Gastroesophageal sphincter (tissue), 4 donors: Measurements from ENCODE around the gene HTR3E. TPM values are rescaled to one million over a fixed set of nuclear protein-coding genes. Genes with fewer than 3 reads are reported as not detected.

Experiments used
- ATAC-seq: fragments of 150-250 bp; one replicate; pipeline ENCODE4 v1.9.1; 2016; ENCODE audit warnings: mild to moderate bottlenecking, moderate library complexity
- H3K27ac ChIP-seq, 4 donors: fragments of 200-600 bp; sonication (generic) in 3 of 4; 1 replicate in 3 of 4; 2 replicates in 1 of 4; pipeline ENCODE4 v1.5.1; 2016 to 2019
- H3K27me3 ChIP-seq: fragments of 200-600 bp; sonication (generic); one replicate; pipeline ENCODE4 v1.5.1; 2019
- H3K36me3 ChIP-seq, 2 donors: fragments of 200-600 bp; sonication (generic); one replicate each; pipeline ENCODE4 v1.5.1; 2019; ENCODE audit warnings: control low read depth in 1 of 2
- H3K4me1 ChIP-seq, 3 donors: fragments of 200-600 bp; sonication (generic); 1 replicate in 2 of 3; 2 replicates in 1 of 3; pipeline ENCODE4 v1.5.1; 2016 to 2019; ENCODE audit warnings: control low read depth in 2 of 3
- H3K4me3 ChIP-seq, 2 donors: fragments of 200-600 bp; sonication (generic); one replicate each; pipeline ENCODE4 v1.5.1; 2019; ENCODE audit warnings: mild to moderate bottlenecking in 1 of 2, moderate library complexity in 1 of 2
- H3K9me3 ChIP-seq, 3 donors: fragments of 200-600 bp; sonication (generic); one replicate each; pipeline ENCODE4 v1.5.1; 2017 to 2019; ENCODE audit warnings: control low read depth in 2 of 3
- EP300 ChIP-seq: sonication (generic); formaldehyde crosslinking; IDR thresholded peaks from one replicate; pipeline ENCODE4 v1.6.1; 2017; ENCODE audit warnings: antibody characterized with exemption, mild to moderate bottlenecking
- POLR2A ChIP-seq, 2 donors: fragments of 450-650 bp; IDR thresholded peaks; one replicate each; pipeline ENCODE4 v1.6.1; 2017; ENCODE audit warnings: antibody characterized with exemption in 2 of 2, mild to moderate bottlenecking in 2 of 2, moderate library complexity in 1 of 2
- POLR2AphosphoS5 ChIP-seq: sonication (generic); formaldehyde crosslinking; IDR thresholded peaks from one replicate; pipeline ENCODE4 v1.6.1; 2017; ENCODE audit warnings: antibody characterized with exemption
- WGBS, 2 donors: methylation state at CpG; one replicate each; pipeline ENCODE4 v1.1.5; 2018; ENCODE audit warnings: low coverage in 1 of 2; 5-methylcytosine and 5-hydroxymethylcytosine counted together
- total RNA-seq, 4 donors: library from RNA; depleted of rRNA; stranded (reverse); fragments of >200 nt; gene quantifications; one replicate each; pipeline ENCODE4 v1.1.0, GENCODE V29; 2016
- TF ChIP-seq, protein P1 (sequence below), 4 experiments: fragments of 200-600 bp in 2 of 4; fragments of 450-650 bp in 2 of 4; sonication (generic) in 1 of 4; IDR thresholded peaks; one replicate each; pipeline ENCODE4 v1.5.1; 2017 to 2019; ENCODE audit warnings: antibody characterized with exemption in 4 of 4, mild to moderate bottlenecking in 2 of 4, moderate library complexity in 2 of 4

HTR3E gene, protein sequence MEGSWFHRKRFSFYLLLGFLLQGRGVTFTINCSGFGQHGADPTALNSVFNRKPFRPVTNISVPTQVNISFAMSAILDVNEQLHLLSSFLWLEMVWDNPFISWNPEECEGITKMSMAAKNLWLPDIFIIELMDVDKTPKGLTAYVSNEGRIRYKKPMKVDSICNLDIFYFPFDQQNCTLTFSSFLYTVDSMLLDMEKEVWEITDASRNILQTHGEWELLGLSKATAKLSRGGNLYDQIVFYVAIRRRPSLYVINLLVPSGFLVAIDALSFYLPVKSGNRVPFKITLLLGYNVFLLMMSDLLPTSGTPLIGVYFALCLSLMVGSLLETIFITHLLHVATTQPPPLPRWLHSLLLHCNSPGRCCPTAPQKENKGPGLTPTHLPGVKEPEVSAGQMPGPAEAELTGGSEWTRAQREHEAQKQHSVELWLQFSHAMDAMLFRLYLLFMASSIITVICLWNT
- total RNA-seq = not detected

DNA sequence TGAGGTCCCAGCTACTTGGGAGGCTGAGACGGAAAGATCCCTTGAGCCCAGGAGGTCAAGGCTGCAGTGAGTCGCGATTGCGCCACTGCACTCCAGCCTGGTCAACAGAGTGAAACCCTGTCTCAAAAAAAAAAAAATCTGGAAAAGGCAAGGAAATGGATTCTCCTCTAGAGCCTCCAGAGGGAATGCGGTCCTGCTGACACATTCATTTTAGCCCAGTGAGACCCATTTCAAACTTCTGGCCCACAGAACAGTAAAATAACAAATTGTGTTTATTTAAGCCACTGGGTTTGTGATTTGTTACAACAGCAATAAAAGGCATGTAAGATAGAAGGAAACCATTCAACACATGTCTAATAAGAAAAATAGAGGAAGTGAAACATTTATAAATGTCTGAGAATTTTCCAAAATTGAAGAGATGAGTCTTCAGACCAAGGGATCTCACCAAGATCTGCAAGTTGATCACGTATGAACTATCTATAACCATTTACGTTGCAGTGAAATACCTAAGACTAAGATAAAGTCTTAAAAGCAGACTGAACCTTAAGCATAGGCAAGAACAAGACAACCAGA is at the start of gene HTR3E:
Gene HTR3E (plus strand): TSS at position 254 of the 573 bp plus-strand sequence. CDS start 466 bp downstream, outside the sequence.
- H3K4me1 ChIP-seq = no peaks in the 10 kb centered on the region
- peaks cover 6% of the 10 kb centered on the region for H3K27me3 ChIP-seq
- 89 to 95% methylated on average over 2 to 5 of the region's 7 CpGs for WGBS, 2 donors
- TF ChIP-seq, protein P1, sequence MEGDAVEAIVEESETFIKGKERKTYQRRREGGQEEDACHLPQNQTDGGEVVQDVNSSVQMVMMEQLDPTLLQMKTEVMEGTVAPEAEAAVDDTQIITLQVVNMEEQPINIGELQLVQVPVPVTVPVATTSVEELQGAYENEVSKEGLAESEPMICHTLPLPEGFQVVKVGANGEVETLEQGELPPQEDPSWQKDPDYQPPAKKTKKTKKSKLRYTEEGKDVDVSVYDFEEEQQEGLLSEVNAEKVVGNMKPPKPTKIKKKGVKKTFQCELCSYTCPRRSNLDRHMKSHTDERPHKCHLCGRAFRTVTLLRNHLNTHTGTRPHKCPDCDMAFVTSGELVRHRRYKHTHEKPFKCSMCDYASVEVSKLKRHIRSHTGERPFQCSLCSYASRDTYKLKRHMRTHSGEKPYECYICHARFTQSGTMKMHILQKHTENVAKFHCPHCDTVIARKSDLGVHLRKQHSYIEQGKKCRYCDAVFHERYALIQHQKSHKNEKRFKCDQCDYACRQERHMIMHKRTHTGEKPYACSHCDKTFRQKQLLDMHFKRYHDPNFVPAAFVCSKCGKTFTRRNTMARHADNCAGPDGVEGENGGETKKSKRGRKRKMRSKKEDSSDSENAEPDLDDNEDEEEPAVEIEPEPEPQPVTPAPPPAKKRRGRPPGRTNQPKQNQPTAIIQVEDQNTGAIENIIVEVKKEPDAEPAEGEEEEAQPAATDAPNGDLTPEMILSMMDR (IDR thresholded peaks at IDR 0.05) = no peak
- no peak for TF ChIP-seq POLR2AphosphoS5
- TF ChIP-seq POLR2A (IDR thresholded peaks at IDR 0.05) = no peak
- TF ChIP-seq EP300 = no peak
- H3K4me3 ChIP-seq = no peak within 1 kb of the TSS
- H3K9me3 ChIP-seq = peaks cover 0 to 13% (median 0%) of the 10 kb centered on the region in 3 donors
- no peak for ATAC-seq
- no peaks in the 10 kb centered on the region for H3K36me3 ChIP-seq
- H3K27ac ChIP-seq = no peak within 1 kb of the TSS

DNA sequence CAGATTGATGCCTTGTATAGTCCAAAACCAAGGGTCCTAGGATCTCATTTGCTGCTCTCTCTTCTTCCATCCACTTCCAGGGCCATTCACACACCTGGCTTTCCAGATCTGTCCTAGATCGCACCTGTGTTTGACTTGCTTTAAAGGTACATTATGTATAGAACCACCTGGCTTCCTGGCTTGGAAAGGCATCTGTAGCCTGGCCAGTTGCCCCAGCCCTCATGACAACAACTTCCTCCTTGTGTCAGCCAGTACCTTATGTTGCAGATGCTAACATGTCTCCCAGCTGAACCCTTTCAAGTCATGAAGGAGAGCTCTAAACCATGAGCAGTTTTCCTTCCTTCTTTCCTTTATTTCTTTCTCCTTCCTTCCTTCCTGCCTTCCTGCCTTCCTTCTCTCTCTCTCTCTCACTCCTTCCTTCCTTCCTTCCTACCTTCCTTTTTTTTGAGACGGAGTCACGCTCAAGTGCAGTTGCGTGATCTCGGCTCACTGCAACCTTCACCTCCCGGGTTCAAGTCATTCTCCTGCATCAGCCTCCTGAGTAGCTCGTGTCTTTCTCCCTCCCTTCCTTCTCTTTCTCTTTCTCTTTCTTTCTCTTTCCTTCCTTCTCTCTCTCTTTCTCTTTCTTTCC is 46.5 kb upstream of the HTR3E start:
- Histone ChIP-seq H3K4me3 (no peak overlapping the region), H3K9me3 (no peaks in the 10 kb centered on the region), H3K27me3 (peaks cover 9% of the 10 kb centered on the region), H3K27ac (no peak overlapping the region), H3K36me3 (no peaks in the 10 kb centered on the region), H3K4me1 (no peaks in the 10 kb centered on the region)
- TF ChIP-seq EP300 (no peak), POLR2A (IDR thresholded peaks at IDR 0.05) (no peak), POLR2AphosphoS5 (no peak)
- TF ChIP-seq, protein P1 (IDR thresholded peaks at IDR 0.05) = no peak
- 77 to 87% methylated on average over 5 to 6 of the region's 7 CpGs for WGBS, 2 donors
- no peak for ATAC-seq

DNA sequence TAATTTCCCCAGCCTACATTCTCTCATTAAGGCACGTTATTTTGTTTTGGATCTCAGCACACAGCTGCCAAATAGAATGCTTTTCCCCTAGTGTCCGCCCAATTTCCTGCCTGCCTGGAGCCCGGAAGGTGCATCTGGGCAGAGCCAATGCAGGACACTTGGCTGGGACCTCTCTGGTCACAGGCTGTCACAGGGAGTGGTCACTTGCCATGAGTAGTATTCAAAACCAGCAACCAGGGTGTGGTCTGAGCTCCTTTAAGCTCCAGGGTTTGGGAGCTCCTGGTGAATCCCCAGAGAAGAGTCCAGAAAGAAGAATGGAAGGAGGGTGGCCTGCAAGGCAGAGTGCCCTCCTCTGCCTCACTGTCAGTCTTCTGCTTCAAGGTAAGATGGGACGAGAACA is 44.1 kb upstream of the HTR3E start, which contains the start of gene HTR3C:
Gene HTR3C (plus strand): TSS at position 281 of the 400 bp plus-strand sequence. CDS start 34 bp downstream, at position 315.
- H3K36me3 ChIP-seq = no peaks in the 10 kb centered on the region
- no peak within 1 kb of the TSS for H3K27ac ChIP-seq
- H3K9me3 ChIP-seq = no peaks in the 10 kb centered on the region
- ATAC-seq = no peak
- whole genome bisulfite sequencing, 2 donors = 52 to 67% methylated on average over 1 to 4 of the region's 4 CpGs
- TF ChIP-seq EP300 (no peak), POLR2AphosphoS5 (no peak), POLR2A (IDR thresholded peaks at IDR 0.05) (no peak)
- TF ChIP-seq, protein P1 (IDR thresholded peaks at IDR 0.05) = no peak
- peaks cover 9% of the 10 kb centered on the region for H3K27me3 ChIP-seq
- H3K4me1 ChIP-seq = no peaks in the 10 kb centered on the region
- no peak within 1 kb of the TSS for H3K4me3 ChIP-seq

DNA sequence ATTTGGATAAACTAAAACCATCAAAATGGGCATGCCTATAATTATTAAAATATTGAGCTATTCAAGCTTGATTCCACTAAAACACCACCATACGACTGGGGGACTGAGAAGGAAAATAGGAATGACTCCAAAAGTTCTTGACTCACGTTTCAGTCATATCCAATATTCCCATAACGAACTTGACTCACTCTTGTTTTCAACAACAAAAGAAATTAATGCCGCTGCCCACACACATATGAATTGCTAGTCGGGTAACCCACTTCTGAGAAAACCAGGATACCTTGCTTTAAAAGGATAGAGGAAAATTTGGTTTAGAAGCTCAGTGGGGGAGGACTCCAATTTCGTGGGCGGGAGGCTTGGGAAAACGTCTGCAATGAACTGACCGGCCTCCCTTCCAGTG is 38.8 kb upstream of the HTR3E start:
- H3K27ac ChIP-seq = no peak overlapping the region
- WGBS, 2 donors = 53 to 66% methylated on average over 5 to 9 of the region's 9 CpGs
- no peaks in the 10 kb centered on the region for H3K4me1 ChIP-seq
- no peak for ATAC-seq
- H3K36me3 ChIP-seq = no peaks in the 10 kb centered on the region
- H3K9me3 ChIP-seq = no peaks in the 10 kb centered on the region
- peaks cover 9% of the 10 kb centered on the region for H3K27me3 ChIP-seq
- H3K4me3 ChIP-seq = no peak overlapping the region
- TF ChIP-seq POLR2AphosphoS5 (no peak), POLR2A (IDR thresholded peaks at IDR 0.05) (no peak), EP300 (no peak)
- TF ChIP-seq, protein P1 (IDR thresholded peaks at IDR 0.05) = no peak
